ENCODE results near the gene ZFYVE1.
A peak's percentile ranks its signal among the peaks of the same experiment; 100 is the strongest.
"Not testable (repeated sequence)": the region's sequence is repeated elsewhere in the genome, so short reads cannot be mapped to it uniquely, and the experiment has no call there.

The ZFYVE1 gene

GRCh38 chr14:73025544-73025943 is 1.4 kb downstream of the ZFYVE1 start:
- Mint-ChIP-seq H3K4me3 (peak overlapping the region; percentile 93 to 97), H3K27me3 (no peaks in the 10 kb centered on the region), H3K4me1 (ENCODE audit: low read depth in 2 of 2) (peaks cover 34 to 49% of the 10 kb centered on the region in 2 donors), H3K27ac (peak overlapping the region in 1 of 2 donors; percentile 92), H3K36me3 (ENCODE audit: insufficient read depth) (peaks cover 25% of the 10 kb centered on the region), H3K9me3 (no peaks in the 10 kb centered on the region)
- no peak for ATAC-seq (replicated peaks)
- no peak for DNase-seq

- no peak for ATAC-seq (replicated peaks)
- Mint-ChIP-seq H3K36me3 (ENCODE audit: insufficient read depth) (peaks cover 44% of the 10 kb centered on the region), H3K9me3 (no peaks in the 10 kb centered on the region), H3K4me1 (ENCODE audit: low read depth in 2 of 2) (peaks cover 38 to 58% of the 10 kb centered on the region in 2 donors), H3K4me3 (peak overlapping the region in 1 of 2 donors; percentile 0), H3K27me3 (no peaks in the 10 kb centered on the region), H3K27ac (no peak overlapping the region)
- no peak for DNase-seq
Measured at GRCh38 chr14:73022051-73022450, 4.9 kb downstream of the ZFYVE1 start.

- peaks cover 17 to 53% of the 10 kb centered on the region in 2 donors for H3K4me1 Mint-ChIP-seq (ENCODE audit: low read depth in 2 of 2)
Measured at GRCh38 chr14:73016011-73016410, 10.9 kb downstream of the ZFYVE1 start.

GRCh38 chr14:73015552-73015951 is 11.4 kb downstream of the ZFYVE1 start:
- Mint-ChIP-seq H3K4me1 (ENCODE audit: low read depth in 2 of 2) (peaks cover 17 to 53% of the 10 kb centered on the region in 2 donors), H3K36me3 (ENCODE audit: insufficient read depth) (peaks cover 30% of the 10 kb centered on the region)
- not testable (repeated sequence) for DNase-seq; ATAC-seq (replicated peaks); H3K9me3 Mint-ChIP-seq; H3K27ac Mint-ChIP-seq; H3K4me3 Mint-ChIP-seq; H3K27me3 Mint-ChIP-seq

More at GRCh38 chr14:73016011-73016410, 10.9 kb downstream of the ZFYVE1 start:
- H3K27me3 Mint-ChIP-seq; DNase-seq; ATAC-seq (replicated peaks); H3K9me3 Mint-ChIP-seq; H3K27ac Mint-ChIP-seq; H3K4me3 Mint-ChIP-seq: not testable (repeated sequence)
- peaks cover 27% of the 10 kb centered on the region for H3K36me3 Mint-ChIP-seq (ENCODE audit: insufficient read depth)

GRCh38 chr14:73014105-73014504 is 12.8 kb downstream of the ZFYVE1 start:
- H3K9me3 Mint-ChIP-seq = no peaks in the 10 kb centered on the region
- DNase-seq (no peak), ATAC-seq (replicated peaks) (no peak)
- no peaks in the 10 kb centered on the region for H3K27me3 Mint-ChIP-seq
- no peak overlapping the region for H3K4me3 Mint-ChIP-seq
- H3K27ac Mint-ChIP-seq = no peak overlapping the region
- peaks cover 17 to 51% of the 10 kb centered on the region in 2 donors for H3K4me1 Mint-ChIP-seq (ENCODE audit: low read depth in 2 of 2)
- peaks cover 35% of the 10 kb centered on the region for H3K36me3 Mint-ChIP-seq (ENCODE audit: insufficient read depth)

GRCh38 chr14:73011189-73011588 is 15.7 kb downstream of the ZFYVE1 start:
- H3K27ac Mint-ChIP-seq; H3K9me3 Mint-ChIP-seq; H3K27me3 Mint-ChIP-seq; ATAC-seq (replicated peaks); DNase-seq; H3K4me3 Mint-ChIP-seq: not testable (repeated sequence)
- Mint-ChIP-seq H3K4me1 (ENCODE audit: low read depth in 2 of 2) (peaks cover 8 to 32% of the 10 kb centered on the region in 2 donors), H3K36me3 (ENCODE audit: insufficient read depth) (peaks cover 34% of the 10 kb centered on the region)

- Mint-ChIP-seq H3K4me3 (no peak overlapping the region), H3K36me3 (ENCODE audit: insufficient read depth) (peaks cover 44% of the 10 kb centered on the region), H3K4me1 (ENCODE audit: low read depth in 2 of 2) (peaks cover 0 to 8% of the 10 kb centered on the region in 2 donors), H3K27me3 (no peaks in the 10 kb centered on the region), H3K9me3 (no peaks in the 10 kb centered on the region), H3K27ac (no peak overlapping the region)
- ATAC-seq (replicated peaks) = no peak
- DNase-seq = no peak
Measured at GRCh38 chr14:73008501-73008900, 18.4 kb downstream of the ZFYVE1 start.

GRCh38 chr14:73007835-73008234 is 19.1 kb downstream of the ZFYVE1 start:
- Mint-ChIP-seq H3K36me3 (ENCODE audit: insufficient read depth) (peaks cover 43% of the 10 kb centered on the region), H3K9me3 (no peaks in the 10 kb centered on the region), H3K27me3 (no peaks in the 10 kb centered on the region), H3K4me1 (ENCODE audit: low read depth in 2 of 2) (peaks cover 0 to 3% of the 10 kb centered on the region in 2 donors), H3K4me3 (no peak overlapping the region), H3K27ac (no peak overlapping the region)
- ATAC-seq (replicated peaks) (no peak), DNase-seq (no peak)

- not testable (repeated sequence) for DNase-seq; ATAC-seq (replicated peaks); H3K27ac Mint-ChIP-seq; H3K9me3 Mint-ChIP-seq; H3K4me1 Mint-ChIP-seq (ENCODE audit: low read depth in 2 of 2); H3K27me3 Mint-ChIP-seq; H3K4me3 Mint-ChIP-seq
- H3K36me3 Mint-ChIP-seq (ENCODE audit: insufficient read depth) = peaks cover 36% of the 10 kb centered on the region
Measured at GRCh38 chr14:73004641-73005040, 22.3 kb downstream of the ZFYVE1 start.

GRCh38 chr14:73003681-73004080 is 23.2 kb downstream of the ZFYVE1 start:
- DNase-seq = no peak
- Mint-ChIP-seq H3K4me3 (no peak overlapping the region), H3K36me3 (ENCODE audit: insufficient read depth) (peaks cover 31% of the 10 kb centered on the region), H3K27me3 (no peaks in the 10 kb centered on the region), H3K4me1 (ENCODE audit: low read depth in 2 of 2) (peaks cover 2 to 8% of the 10 kb centered on the region in 2 donors), H3K27ac (no peak overlapping the region), H3K9me3 (no peaks in the 10 kb centered on the region)
- ATAC-seq (replicated peaks) = no peak

- ATAC-seq (replicated peaks) = no peak
- Mint-ChIP-seq H3K27ac (no peak overlapping the region), H3K9me3 (no peaks in the 10 kb centered on the region)
Measured at GRCh38 chr14:73000073-73000472, 26.8 kb downstream of the ZFYVE1 start.

GRCh38 chr14:72999316-72999715 is 27.6 kb downstream of the ZFYVE1 start:
- no peak for ATAC-seq (replicated peaks)
- H3K9me3 Mint-ChIP-seq = no peaks in the 10 kb centered on the region
- no peaks in the 10 kb centered on the region for H3K27me3 Mint-ChIP-seq

More at GRCh38 chr14:73000073-73000472, 26.8 kb downstream of the ZFYVE1 start:
- peaks cover 41% of the 10 kb centered on the region for H3K36me3 Mint-ChIP-seq (ENCODE audit: insufficient read depth)
- no peaks in the 10 kb centered on the region for H3K27me3 Mint-ChIP-seq
- H3K4me1 Mint-ChIP-seq (ENCODE audit: low read depth in 2 of 2) = peaks cover 6 to 19% of the 10 kb centered on the region in 2 donors
- H3K4me3 Mint-ChIP-seq = no peak overlapping the region
- no peak for DNase-seq

GRCh38 chr14:72998252-72998903 is 28.5 kb downstream of the ZFYVE1 start:
- no peak overlapping the region for H3K4me3 Mint-ChIP-seq
- peaks cover 6 to 19% of the 10 kb centered on the region in 2 donors for H3K4me1 Mint-ChIP-seq (ENCODE audit: low read depth in 2 of 2)
- H3K9me3 Mint-ChIP-seq = no peaks in the 10 kb centered on the region
- H3K36me3 Mint-ChIP-seq (ENCODE audit: insufficient read depth) = peaks cover 40% of the 10 kb centered on the region
- H3K27me3 Mint-ChIP-seq = no peaks in the 10 kb centered on the region
- H3K27ac Mint-ChIP-seq = peak overlapping the region in 1 of 2 donors; percentile 15
- ATAC-seq (replicated peaks) (no peak), DNase-seq (no peak)

More at GRCh38 chr14:72999316-72999715, 27.6 kb downstream of the ZFYVE1 start:
- DNase-seq = no peak
- Mint-ChIP-seq H3K4me3 (no peak overlapping the region), H3K4me1 (ENCODE audit: low read depth in 2 of 2) (peaks cover 6 to 19% of the 10 kb centered on the region in 2 donors), H3K36me3 (ENCODE audit: insufficient read depth) (peaks cover 35% of the 10 kb centered on the region), H3K27ac (peak overlapping the region in 1 of 2 donors; percentile 41)

GRCh38 chr14:72996916-72997315 is 30.0 kb downstream of the ZFYVE1 start:
- ATAC-seq (replicated peaks) (no peak), DNase-seq (no peak)
- H3K9me3 Mint-ChIP-seq = no peaks in the 10 kb centered on the region
- H3K4me1 Mint-ChIP-seq (ENCODE audit: low read depth in 2 of 2) = peaks cover 6 to 19% of the 10 kb centered on the region in 2 donors
- no peak overlapping the region for H3K4me3 Mint-ChIP-seq
- peak overlapping the region in 1 of 2 donors; percentile 20 for H3K27ac Mint-ChIP-seq
- peaks cover 45% of the 10 kb centered on the region for H3K36me3 Mint-ChIP-seq (ENCODE audit: insufficient read depth)
- H3K27me3 Mint-ChIP-seq = no peaks in the 10 kb centered on the region

Measured in effector memory CD8-positive, alpha-beta T cell (primary cell).